Caco-2 (cell line): ENCODE results near the gene KMT5B. TPM values are rescaled to one million over a fixed set of nuclear protein-coding genes. Genes with fewer than 3 reads are reported as not detected.

Experiments
- BruUV-seq: library from RNA; stranded (reverse); fragments of 400-500 nt; replicated peaks from 2 replicates; lab custom pipeline; 2021; lab: Mats Ljungman, UMichigan
- CTCF ChIA-PET: fragments of 300-600 bp; sonication (Branson Sonifier 250); formaldehyde crosslinking; loops from one replicate; lab custom pipeline; 2022; ENCODE audit warnings: antibody characterized with exemption; lab: Charles Lee
- POLR2A ChIA-PET: fragments of 300-600 bp; sonication (Branson Sonifier 250); formaldehyde crosslinking; loops from one replicate; lab custom pipeline; 2022; ENCODE audit warnings: antibody characterized with exemption; lab: Charles Lee
- DNase-seq, 2 experiments: peaks; one replicate each; pipeline versions ENCODE4 v3.0.0 to v3.0.0-alpha.2; 2020 to 2022
- H3K27me3 ChIP-seq: replicated peaks from 2 replicates; pipeline ENCODE4 v1.6.0; 2011; ENCODE audit warnings: low read length; ENCODE audit not compliant: control insufficient read depth, insufficient read depth
- H3K36me3 ChIP-seq: 2 replicates; pipeline ENCODE4 v1.5.1; 2011; ENCODE audit warnings: low read length; ENCODE audit not compliant: control insufficient read depth, insufficient read depth
- H3K4me1 ChIP-seq: fragments of 250-450 bp; sonication (Bioruptor Pico); 2 replicates; pipeline ENCODE4 v1.5.1; 2020; ENCODE audit warnings: mild to moderate bottlenecking
- H3K4me3 ChIP-seq: 2 replicates; pipeline ENCODE4 v1.5.1; 2011; ENCODE audit warnings: low read depth, mild to moderate bottlenecking, control low read depth, low read length
- H3K9me3 ChIP-seq: fragments of 250-450 bp; sonication (Bioruptor Pico); 2 replicates; pipeline ENCODE4 v1.5.1; 2020; ENCODE audit warnings: mild to moderate bottlenecking, moderate library complexity
- H3K27ac Mint-ChIP-seq: one replicate; pipeline ENCODE4 v1.8.0; 2022; ENCODE audit warnings: mixed read lengths; ENCODE audit not compliant: unreplicated experiment
- H3K27me3 Mint-ChIP-seq: one replicate; pipeline ENCODE4 v1.8.0; 2022; ENCODE audit warnings: mixed read lengths; ENCODE audit not compliant: insufficient read depth, unreplicated experiment
- H3K36me3 Mint-ChIP-seq: one replicate; pipeline ENCODE4 v1.8.0; 2022; ENCODE audit warnings: mild to moderate bottlenecking, mixed read lengths; ENCODE audit not compliant: insufficient read depth, unreplicated experiment
- H3K4me1 Mint-ChIP-seq: one replicate; pipeline ENCODE4 v1.8.0; 2022; ENCODE audit warnings: low read depth, mixed read lengths; ENCODE audit not compliant: unreplicated experiment
- H3K4me3 Mint-ChIP-seq: one replicate; pipeline ENCODE4 v1.8.0; 2022; ENCODE audit warnings: mild to moderate bottlenecking, moderate library complexity, mixed read lengths; ENCODE audit not compliant: unreplicated experiment
- H3K9me3 Mint-ChIP-seq: one replicate; pipeline ENCODE4 v1.8.0; 2022; ENCODE audit warnings: mixed read lengths; ENCODE audit not compliant: unreplicated experiment
- intact Hi-C: fragments of 100-400 bp; cut with micrococcal nuclease; formaldehyde crosslinking; loops from one replicate; pipeline ENCODE4 v1.10.0; 2022; ENCODE audit not compliant: unreplicated experiment
- total RNA-seq: library from RNA; stranded (reverse); gene quantifications from 2 replicates; pipeline ENCODE4 v1.2.3, GENCODE V29; 2022
- TF ChIP-seq, protein P1 (sequence below), 2 experiments: fragments of 200-600 bp in 1 of 2; IDR thresholded peaks; 1 replicate in 1 of 2; 2 replicates in 1 of 2; pipeline versions ENCODE4 v1.5.1 to v1.8.0; 2011 to 2022; ENCODE audit warnings: antibody characterized with exemption in 1 of 2, control low read depth in 1 of 2, inconsistent platforms in 1 of 2, low read depth in 1 of 2, low read length in 1 of 2, mild to moderate bottlenecking in 1 of 2, moderate library complexity in 1 of 2; ENCODE audit not compliant: insufficient read depth in 1 of 2, severe bottlenecking in 1 of 2, unreplicated experiment in 1 of 2

The KMT5B gene
- total RNA-seq, 1 experiment from 2014 or later = 91.2 TPM

DNA sequence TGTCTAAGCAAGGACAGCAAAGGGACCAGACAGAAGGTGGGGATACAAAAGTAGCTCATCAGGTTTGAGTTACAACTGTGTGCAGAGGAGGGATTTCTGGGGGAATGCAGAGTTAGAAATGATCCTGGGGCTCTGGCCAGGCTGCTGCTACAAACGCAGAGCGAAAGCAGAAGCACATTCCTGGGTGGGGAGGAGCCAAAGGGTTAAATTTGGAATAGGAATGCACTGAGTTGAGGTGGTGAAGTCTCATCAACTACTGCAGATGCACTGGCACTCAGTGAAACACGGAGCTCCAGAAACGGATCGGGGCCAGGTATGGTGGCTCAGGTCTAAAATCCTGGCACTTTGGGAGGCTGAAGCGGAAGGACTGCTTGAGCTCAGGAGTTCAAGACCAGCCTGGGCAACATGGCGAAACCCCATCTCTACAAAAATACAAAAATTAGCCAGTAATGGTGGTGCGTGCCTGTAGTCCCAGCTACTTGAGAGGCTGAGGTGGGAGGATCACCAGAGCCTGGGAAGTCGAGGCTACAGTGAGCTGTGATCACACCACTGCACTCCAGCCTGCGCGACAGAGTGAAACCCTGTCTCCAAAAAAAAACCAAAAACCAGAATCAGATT, 95.1 kb downstream of the KMT5B start:
- Mint-ChIP-seq H3K9me3 (no peaks in the 10 kb centered on the region), H3K4me1 (peaks cover 34% of the 10 kb centered on the region), H3K27ac (peak overlapping the region; percentile 12), H3K36me3 (peaks cover 99% of the 10 kb centered on the region), H3K4me3 (peak overlapping the region; percentile 82), H3K27me3 (no peaks in the 10 kb centered on the region)
- BruUV-seq = no TSS peak
- H3K9me3 ChIP-seq = no peaks in the 10 kb centered on the region
- 0 out of 2 replicates have a peak, but pooled peaks cover 5% of the 10 kb centered on the region for H3K36me3 ChIP-seq
- H3K27me3 ChIP-seq = no peaks in the 10 kb centered on the region
- intact Hi-C loops = loop anchor here (10.0 kb wide), 1 partner anchor 157 kb away; the partner anchor contains the start of gene C11orf24
- H3K4me1 ChIP-seq = peaks cover 49% of the 10 kb centered on the region
- TF ChIP-seq, protein P1, sequence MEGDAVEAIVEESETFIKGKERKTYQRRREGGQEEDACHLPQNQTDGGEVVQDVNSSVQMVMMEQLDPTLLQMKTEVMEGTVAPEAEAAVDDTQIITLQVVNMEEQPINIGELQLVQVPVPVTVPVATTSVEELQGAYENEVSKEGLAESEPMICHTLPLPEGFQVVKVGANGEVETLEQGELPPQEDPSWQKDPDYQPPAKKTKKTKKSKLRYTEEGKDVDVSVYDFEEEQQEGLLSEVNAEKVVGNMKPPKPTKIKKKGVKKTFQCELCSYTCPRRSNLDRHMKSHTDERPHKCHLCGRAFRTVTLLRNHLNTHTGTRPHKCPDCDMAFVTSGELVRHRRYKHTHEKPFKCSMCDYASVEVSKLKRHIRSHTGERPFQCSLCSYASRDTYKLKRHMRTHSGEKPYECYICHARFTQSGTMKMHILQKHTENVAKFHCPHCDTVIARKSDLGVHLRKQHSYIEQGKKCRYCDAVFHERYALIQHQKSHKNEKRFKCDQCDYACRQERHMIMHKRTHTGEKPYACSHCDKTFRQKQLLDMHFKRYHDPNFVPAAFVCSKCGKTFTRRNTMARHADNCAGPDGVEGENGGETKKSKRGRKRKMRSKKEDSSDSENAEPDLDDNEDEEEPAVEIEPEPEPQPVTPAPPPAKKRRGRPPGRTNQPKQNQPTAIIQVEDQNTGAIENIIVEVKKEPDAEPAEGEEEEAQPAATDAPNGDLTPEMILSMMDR (IDR thresholded peaks at IDR 0.05; ENCODE audit: insufficient read depth in 1 of 2, low read depth in 1 of 2, low read length in 1 of 2, severe bottlenecking in 1 of 2, unreplicated experiment in 1 of 2) = no peak
- DNase-seq = peak in 1 of 2 experiments; percentile 59
- H3K4me3 ChIP-seq = no peak overlapping the region
- POLR2A ChIA-PET = interaction anchor here (0.6 to 2.2 kb wide), 5 partner anchors 8 to 155 kb away, joined by 3 to 7 read pairs (median 4); no protein-coding TSS in a partner anchor
- CTCF ChIA-PET = interaction anchor here (0.8 to 1.2 kb wide), 3 partner anchors 10 to 91 kb away, joined by 3 to 4 read pairs (median 3); no protein-coding TSS in a partner anchor

DNA sequence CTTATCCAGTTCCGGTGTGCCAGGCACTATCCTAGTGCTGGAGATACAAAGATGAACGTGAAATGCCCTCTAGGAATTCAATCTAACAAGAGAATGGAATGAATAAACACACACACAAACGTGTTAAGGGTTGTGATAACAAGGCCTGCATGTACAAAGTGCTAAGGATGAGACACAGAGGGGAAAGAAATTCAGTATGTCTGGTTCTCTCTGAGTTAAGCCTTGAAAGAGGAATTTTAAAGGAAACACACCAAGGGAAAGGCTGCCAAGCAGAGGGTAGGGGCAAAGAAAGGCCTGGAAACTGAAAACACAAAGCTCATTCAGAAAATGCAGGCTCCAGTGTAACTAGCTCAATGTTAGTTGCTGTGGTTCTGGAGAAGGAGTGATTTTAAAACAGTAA, 96.1 kb downstream of the KMT5B start:
- Histone ChIP-seq H3K36me3 (0 out of 2 replicates have a peak, but pooled peaks cover 5% of the 10 kb centered on the region), H3K4me1 (peaks cover 39% of the 10 kb centered on the region), H3K4me3 (no peak overlapping the region), H3K27me3 (no peaks in the 10 kb centered on the region), H3K9me3 (no peaks in the 10 kb centered on the region)
- peaks cover 28% of the 10 kb centered on the region for H3K4me1 Mint-ChIP-seq
- H3K9me3 Mint-ChIP-seq = no peaks in the 10 kb centered on the region
- H3K27me3 Mint-ChIP-seq = no peaks in the 10 kb centered on the region
- DNase-seq = no peak
- peak overlapping the region; percentile 12 for H3K27ac Mint-ChIP-seq
- H3K4me3 Mint-ChIP-seq = peak overlapping the region; percentile 34
- ChIA-PET POLR2A (interaction anchor here (0.5 to 2.2 kb wide), 3 partner anchors 11 to 304 kb away, joined by 5 to 9 read pairs (median 7); no protein-coding TSS in a partner anchor), CTCF (interaction anchor here (0.6 kb wide), 1 partner anchor 95 kb away, joined by 4 read pairs; no protein-coding TSS in a partner anchor)
- BruUV-seq = no TSS peak
- peaks cover 99% of the 10 kb centered on the region for H3K36me3 Mint-ChIP-seq
- TF ChIP-seq, protein P1 (IDR thresholded peaks at IDR 0.05; ENCODE audit: insufficient read depth in 1 of 2, low read depth in 1 of 2, low read length in 1 of 2, severe bottlenecking in 1 of 2, unreplicated experiment in 1 of 2) = no peak
- intact Hi-C loops = loop anchor here (10.0 kb wide), 1 partner anchor 158 kb away; the partner anchor contains the start of gene C11orf24

DNA sequence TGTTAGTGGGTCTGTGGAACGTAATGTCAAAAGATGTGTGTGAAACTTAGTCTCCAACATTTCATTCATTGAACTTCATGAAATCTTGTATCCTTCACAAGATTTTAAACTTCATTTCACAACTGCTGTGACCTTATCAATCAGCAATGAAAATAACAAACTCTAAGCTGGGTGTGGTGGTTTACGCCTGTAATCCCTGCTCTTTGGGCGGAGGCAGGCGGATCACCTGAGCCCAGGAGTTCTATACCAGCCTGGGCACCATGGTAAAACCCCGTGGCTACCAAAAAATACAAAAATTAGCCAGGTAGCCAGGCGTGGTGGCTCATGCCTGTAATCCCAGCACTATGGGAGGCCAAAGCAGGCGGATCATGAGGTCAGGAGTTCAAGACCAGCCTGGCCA, 97.0 kb downstream of the KMT5B start:
- POLR2A ChIA-PET = interaction anchor here (0.9 to 2.2 kb wide), 2 partner anchors 12 to 31 kb away, joined by 5 to 7 read pairs; no protein-coding TSS in a partner anchor
- no TSS peak for BruUV-seq
- intact Hi-C loops = loop anchor here (10.0 kb wide), 1 partner anchor 159 kb away; the partner anchor contains the start of gene C11orf24

More for the DNA sequence above, 97.0 kb downstream of the KMT5B start:
- Mint-ChIP-seq H3K27ac (peak overlapping the region; percentile 12), H3K4me1 (peaks cover 28% of the 10 kb centered on the region), H3K4me3 (no peak overlapping the region), H3K36me3 (peaks cover 97% of the 10 kb centered on the region), H3K27me3 (no peaks in the 10 kb centered on the region), H3K9me3 (no peaks in the 10 kb centered on the region)
- TF ChIP-seq, protein P1 (IDR thresholded peaks at IDR 0.05; ENCODE audit: insufficient read depth in 1 of 2, low read depth in 1 of 2, low read length in 1 of 2, severe bottlenecking in 1 of 2, unreplicated experiment in 1 of 2) = no peak
- peak in 1 of 2 experiments; percentile 25 for DNase-seq
- Histone ChIP-seq H3K4me3 (no peak overlapping the region), H3K27me3 (no peaks in the 10 kb centered on the region), H3K9me3 (no peaks in the 10 kb centered on the region), H3K4me1 (peaks cover 37% of the 10 kb centered on the region), H3K36me3 (0 out of 2 replicates have a peak, but pooled peaks cover 5% of the 10 kb centered on the region)
- CTCF ChIA-PET = no interaction called here
